GM21515 (cell line): ENCODE results near the gene SPINT2.
"Not testable (repeated sequence)": the region's sequence is repeated elsewhere in the genome, so short reads cannot be mapped to it uniquely, and the experiment has no call there.

Experiments
- ATAC-seq: cut with Tn5 transposase; IDR thresholded peaks from one replicate; pipeline ENCODE4 v1.9.1; 2021; ENCODE audit not compliant: unreplicated experiment

Gene SPINT2, protein sequence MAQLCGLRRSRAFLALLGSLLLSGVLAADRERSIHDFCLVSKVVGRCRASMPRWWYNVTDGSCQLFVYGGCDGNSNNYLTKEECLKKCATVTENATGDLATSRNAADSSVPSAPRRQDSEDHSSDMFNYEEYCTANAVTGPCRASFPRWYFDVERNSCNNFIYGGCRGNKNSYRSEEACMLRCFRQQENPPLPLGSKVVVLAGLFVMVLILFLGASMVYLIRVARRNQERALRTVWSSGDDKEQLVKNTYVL

DNA sequence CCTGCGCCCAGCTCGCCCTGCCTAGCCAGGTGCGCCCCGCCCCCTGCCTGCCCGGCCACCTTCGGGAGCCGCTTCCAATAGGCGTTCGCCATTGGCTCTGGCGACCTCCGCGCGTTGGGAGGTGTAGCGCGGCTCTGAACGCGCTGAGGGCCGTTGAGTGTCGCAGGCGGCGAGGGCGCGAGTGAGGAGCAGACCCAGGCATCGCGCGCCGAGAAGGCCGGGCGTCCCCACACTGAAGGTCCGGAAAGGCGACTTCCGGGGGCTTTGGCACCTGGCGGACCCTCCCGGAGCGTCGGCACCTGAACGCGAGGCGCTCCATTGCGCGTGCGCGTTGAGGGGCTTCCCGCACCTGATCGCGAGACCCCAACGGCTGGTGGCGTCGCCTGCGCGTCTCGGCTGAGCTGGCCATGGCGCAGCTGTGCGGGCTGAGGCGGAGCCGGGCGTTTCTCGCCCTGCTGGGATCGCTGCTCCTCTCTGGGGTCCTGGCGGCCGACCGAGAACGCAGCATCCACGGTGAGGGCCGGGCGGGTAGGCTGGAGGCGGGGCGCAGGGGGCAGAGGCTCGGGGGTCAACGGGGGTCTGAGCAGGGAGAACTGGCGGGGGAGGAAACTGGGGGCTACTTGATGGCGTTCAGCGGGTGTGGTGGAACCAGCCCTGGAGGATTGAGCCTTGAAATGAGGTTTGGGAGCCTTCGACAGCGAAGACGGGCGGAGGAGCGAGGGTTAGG lies at the start of gene SPINT2:
TSS of gene SPINT2 (plus strand) at position 88 of the 727 bp plus-strand sequence. CDS start at position 408, 320 bp downstream.
- ATAC-seq = no peak

DNA sequence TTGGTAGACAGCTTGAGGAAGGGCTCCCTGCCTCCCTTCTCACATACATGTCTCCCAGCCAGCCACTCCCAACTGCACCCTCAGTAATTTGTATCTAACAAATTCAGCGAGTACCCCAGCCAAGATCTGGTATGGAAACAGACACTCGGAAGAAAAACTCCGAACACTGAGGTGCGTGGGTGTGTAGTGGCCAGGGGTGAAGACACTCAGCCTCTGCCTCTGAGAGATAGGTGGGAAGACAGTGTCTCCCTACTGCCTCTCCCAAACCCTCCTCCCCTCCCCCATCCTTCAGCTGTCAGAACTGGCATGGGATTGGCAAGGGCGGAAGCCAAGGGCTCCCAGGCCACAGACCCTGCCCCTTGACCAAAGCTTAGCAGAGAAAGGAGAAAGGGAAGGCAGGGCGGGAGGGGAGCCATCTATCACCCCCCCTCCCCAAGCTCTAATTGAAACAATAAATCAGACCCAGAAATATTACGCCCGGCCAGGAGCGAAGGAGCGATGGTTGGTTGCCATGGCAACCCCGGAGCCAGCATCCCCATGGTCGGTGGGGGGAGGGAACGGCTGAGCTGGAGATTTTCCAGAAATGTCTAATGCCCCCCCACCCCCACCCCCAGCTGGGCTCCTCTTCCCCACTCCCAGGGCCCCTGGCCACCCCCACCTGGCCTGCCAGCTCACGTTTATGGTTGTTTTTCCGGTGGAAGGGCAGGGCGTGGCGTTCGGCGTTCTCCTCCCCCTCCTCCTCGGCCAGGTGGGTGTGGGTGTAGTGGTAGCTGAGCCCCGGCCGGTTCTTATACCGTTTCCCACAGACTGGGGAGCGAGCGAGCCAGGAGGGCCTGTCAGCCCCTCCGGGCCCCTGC lies 47.4 kb upstream of the SPINT2 start:
- ATAC-seq = no peak

DNA sequence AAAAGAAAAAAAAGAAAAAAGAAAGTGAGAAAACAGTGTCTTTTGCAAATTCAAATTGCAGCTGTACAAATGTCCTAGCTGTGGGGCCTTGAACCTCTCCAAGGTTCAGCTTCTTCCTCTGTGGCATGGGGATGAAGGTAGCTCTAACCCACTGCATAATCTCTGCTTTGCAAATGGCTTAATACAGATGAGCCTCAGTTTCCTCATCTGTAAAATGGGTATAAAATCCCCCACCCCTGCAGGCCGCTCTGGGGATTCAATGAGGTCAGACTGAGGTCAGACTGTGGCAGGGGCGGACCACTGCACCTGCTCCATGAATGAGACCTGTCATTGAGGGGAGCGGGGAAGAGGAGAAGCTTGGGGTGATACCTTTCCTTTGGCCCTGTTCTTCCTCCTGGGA lies 46.2 kb upstream of the SPINT2 start:
- no peak for ATAC-seq

DNA sequence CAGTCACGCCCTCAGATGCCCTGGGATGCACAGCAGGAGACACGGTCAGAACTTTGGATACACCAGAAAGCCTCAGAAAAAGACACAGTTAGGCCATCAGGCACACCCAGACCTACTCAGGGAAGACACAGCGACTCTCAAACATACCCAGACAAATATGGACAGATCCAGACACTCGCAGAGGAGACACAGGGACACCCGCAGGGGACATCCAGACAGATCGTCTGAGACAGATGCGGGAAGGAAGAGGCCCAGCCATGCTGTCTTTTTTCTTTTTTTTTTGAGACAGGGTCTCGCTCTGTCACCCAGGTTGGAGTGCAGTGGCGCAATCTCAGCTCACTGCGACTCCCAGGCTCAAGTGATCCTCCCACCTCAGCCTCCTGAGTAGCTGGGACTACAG lies 45.2 kb upstream of the SPINT2 start:
- no peak for ATAC-seq

DNA sequence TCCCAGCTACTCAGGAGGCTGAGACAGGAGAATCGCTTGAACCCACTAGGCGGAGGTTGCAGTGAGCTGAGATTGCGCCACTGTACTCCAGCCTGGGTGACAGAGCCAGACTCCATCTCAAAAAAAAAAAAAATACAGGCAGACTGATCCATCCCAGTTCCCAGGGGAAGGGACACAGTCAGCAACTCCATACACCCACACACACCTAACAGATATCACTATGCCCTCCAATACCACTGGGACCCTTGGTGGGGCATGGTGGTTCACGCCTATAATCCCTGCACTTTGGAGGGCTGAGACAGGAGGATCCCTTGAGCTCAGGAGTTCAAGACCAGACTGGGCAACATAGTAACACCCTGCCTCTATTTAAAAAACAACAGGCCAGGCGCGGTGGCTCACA lies 43.0 kb upstream of the SPINT2 start:
- ATAC-seq = no peak

DNA sequence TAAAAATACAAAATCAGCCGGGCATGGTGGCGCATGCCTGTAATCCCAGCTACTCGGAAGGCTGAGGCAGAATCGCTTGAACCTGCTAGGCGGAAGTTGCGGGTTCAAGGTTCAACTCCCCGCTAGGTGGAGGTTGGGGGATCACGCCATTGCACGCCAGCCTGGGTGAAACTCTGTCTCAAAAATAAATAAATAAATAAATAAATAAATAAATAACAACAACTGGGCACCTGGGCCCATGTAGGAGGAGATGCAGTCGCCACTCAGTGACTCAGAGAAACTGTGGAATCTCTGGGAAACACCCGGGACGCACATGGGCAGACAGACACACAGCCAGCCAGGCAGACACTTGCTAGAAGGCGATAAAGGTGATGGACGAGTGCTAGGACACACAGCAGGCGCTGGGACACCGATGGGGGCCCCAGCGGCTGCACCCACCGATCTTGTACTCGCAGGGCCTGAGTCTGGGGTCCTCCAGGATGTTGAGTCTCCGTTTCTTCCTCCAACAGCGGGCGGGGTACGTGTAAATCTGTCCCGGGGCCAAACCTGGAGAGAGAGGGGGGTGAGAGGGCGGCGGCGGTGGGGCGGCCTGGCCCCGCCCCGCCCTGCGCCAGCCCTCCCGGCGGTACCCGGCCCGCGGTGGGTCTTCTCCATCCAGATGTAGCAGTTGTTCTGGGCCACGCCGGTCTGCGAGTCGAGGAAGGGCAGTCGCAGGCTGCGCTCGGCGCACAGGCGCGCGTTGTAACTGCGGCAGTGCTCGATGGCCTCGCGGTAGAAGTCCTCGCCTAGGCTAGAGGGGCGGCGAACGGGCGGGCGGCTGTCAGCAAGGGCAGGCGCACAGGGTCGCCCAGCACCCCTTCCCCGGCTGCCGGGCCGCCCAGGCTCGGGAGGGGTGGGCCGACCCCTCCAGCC lies 42.2 kb upstream of the SPINT2 start:
- no peak for ATAC-seq

DNA sequence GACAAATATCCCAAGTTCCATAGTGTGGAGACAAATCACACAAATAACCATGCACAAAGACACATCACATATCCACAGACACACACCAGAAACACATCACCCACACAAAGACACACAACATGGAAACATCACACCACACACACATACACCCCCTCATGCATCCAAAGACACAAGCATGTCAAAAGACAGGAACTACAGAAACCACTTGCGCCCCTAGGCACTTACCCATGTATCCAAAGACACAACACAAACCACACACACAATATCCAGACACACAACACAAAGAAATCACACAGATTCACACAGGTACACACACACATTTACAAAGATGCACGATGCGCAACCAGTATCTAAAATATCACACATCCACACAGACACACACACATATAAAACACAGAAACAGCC lies 41.3 kb upstream of the SPINT2 start:
- no peak for ATAC-seq

DNA sequence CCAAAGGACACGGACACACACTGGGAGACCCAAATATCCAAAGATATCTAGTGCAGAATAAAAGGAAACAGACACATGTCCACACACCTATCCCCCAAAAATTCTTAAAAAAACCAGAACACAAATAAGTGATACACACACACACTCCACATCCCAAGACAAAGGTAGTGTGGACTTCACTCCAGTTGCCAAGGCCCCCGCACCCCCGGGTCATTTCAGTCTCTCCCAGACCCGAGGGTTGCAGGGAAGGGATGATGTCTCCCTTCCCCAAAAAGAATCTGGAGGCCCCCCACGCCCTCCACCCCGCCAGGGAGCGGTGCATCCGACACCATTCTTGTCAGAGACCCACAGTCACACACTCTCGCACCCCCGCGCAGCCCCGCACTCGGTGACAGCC lies 40.8 kb upstream of the SPINT2 start:
- no peak for ATAC-seq

DNA sequence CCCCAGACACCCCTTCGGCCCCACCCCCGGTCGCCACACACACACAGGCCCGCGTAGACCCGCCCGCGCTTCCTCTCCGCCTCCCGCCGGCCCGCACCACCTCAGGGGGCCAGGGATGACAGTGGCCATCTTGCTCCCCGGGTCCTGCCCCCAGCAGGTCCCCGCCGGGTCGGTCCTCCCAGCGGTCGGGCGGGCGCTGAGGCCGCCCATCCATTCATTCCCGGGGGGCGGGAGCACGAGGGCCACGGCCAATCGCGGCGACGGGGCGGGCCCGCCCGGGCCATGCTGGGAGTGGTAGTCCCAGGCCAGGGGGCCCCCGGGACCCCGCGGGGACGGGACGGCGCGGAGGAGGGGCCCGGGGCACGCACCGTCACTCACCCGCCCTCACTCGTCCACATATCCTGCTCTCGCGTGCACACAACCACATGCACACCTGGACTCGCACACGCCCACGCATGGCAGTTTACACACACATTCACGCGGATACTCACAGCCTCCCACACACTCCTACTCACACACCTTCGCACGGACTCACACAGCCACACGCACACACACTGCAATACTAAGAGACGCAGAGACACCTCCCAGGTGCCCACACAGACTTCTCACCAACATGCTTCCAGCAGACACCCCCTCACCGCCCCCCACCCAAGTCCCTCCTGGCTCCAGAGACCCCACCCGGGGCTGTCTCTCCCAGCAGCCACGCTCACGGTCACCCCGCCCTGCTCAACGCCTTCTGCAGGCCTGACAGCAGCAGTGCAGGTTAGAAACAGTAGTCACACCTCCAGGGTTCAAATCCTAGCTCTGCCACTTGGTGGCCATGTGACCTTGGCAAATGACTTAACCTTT lies 40.1 kb upstream of the SPINT2 start, which contains the start of gene DPF1:
TSS of gene DPF1 (minus strand) at position 209 of the 849 bp plus-strand sequence. CDS start at position 129, 80 bp downstream.
- no peak for ATAC-seq

DNA sequence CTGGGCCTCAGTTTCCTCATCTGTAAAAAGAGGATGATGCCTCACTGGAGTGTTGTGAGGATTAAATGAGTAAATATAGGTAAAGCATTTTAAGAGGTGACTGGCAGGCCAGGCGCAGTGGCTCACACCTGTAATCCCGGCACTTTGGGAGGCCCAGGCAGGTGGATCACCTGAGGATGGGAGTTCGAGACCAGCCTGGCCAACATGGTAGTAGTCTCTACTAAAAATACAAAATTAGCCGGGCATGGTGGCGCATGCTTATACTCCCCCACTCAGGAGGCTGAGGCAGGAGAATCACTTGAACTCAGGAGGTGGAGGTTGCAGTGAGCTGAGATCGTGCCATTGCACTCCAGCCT lies 39.5 kb upstream of the SPINT2 start:
- ATAC-seq = not testable (repeated sequence)

DNA sequence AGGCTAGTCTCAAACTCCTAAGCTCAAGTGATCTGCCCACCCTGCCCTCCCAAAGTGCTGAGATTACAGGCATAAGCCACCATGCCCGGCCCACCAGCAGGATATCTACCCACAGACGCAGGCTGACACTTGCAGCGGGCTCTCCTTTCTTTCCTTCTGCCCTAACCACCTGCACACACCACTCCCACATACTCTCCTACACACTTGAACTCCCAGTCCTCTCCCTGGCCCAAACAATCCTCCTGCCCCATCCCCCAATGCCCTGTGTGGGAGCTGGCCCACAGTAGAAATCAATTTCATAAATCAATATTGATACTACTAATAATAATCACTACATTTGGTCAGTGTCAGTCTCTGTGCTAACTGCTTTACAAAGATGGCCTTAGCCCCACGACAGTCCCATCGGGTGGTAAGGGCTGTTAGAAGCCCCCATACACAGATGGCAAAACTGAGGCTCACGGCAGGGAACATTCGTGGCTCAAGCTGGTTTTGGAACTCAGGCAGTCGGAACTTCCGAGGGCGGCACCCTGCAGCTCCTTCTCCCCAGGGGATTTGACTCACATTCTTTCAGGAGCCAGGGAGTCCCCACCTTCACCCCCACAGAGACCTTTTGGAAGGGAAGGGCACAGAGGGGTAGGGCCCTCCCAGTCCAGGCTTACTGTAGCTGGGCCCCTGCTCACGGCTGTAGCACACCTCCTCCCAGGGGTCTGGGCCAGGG lies 36.9 kb upstream of the SPINT2 start:
- no peak for ATAC-seq

DNA sequence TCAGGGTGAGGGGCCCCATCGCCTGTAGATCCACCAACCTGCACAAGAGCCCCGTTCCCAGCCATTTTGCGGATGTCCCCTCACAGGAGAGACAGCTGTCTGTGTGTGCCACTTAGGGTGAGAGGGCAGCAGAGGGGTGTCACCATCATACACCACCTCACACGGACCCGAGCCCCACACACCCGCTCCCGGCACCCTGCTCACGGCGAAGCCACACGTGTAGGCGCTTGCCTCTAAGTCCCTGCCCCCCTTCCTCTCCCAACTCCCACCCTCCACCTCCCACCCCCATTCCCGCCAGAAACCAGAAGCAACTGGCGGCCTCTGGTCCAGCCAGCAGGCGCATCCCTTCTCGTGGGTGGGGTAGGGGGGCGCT lies 36.4 kb upstream of the SPINT2 start:
- ATAC-seq = no peak

DNA sequence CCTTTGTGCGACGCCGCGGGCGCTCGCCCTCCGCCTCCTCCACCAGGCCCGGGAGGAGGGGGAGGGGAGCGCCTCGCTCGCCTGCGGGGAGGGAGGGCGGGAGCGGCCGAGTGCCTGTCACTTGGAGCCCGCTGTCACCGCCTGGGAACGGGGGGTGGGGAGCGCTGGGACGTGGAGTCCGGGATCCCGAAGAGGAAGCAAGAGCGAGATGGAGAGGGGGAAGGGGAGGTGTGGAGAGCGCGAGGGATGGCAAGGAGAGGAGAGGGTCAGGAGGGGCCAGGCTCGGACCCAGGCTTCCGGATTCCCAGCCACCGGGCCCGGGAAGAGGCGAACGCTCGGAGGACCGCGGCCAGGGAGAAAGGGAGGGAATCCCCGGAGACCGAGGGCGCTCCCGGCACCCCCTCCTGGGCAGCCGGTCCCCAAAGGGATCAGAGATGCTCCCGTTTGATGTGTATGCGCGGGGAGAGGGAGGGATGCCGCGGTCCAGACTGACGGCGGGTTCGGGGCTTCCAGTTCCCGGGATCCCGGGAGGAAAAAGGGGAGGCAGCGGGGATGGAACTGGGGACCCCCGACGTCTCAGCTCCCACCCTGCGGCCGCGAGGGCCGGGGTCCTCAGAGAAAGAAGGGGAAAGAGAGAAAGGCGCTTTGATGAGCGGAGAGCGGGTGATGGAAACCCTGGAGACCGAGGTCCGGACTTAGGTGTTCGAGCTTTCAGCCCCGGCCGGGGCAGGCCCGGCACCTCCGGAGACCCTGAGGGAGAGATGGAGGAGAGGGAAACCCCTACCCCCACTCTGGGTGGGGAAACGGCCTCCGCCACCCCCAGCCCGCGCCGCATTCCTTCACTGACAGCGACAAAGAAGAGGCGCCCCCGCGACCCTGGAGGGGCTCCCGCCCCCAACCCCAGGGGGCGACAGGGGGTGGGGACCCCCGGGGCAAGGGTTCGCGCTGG lies 35.6 kb upstream of the SPINT2 start:
- no peak for ATAC-seq

DNA sequence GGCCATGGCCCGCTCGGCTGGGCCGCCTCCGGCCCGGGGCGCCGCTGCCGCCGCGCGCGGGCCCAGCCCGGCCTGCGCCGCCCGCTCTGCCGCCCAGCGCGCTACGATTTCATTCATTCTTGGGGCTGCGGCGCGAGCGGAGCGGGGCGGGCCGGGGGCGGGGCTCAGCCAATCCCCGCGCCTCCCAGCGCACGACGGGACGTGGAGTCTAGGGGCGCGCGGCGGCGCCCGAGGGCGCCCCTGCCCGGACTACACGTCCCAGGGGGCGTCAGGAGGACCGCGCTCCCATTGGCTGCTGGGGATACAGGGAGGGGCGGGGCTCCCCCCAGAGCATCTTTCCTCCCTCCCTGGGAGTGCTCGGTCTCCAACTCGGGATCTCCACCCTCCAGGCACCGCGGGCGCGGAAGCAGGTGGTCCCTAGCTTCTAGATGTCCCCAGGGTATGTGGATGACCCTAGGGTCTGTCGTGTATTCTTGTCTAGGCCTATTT lies 34.7 kb upstream of the SPINT2 start:
- ATAC-seq = no peak

DNA sequence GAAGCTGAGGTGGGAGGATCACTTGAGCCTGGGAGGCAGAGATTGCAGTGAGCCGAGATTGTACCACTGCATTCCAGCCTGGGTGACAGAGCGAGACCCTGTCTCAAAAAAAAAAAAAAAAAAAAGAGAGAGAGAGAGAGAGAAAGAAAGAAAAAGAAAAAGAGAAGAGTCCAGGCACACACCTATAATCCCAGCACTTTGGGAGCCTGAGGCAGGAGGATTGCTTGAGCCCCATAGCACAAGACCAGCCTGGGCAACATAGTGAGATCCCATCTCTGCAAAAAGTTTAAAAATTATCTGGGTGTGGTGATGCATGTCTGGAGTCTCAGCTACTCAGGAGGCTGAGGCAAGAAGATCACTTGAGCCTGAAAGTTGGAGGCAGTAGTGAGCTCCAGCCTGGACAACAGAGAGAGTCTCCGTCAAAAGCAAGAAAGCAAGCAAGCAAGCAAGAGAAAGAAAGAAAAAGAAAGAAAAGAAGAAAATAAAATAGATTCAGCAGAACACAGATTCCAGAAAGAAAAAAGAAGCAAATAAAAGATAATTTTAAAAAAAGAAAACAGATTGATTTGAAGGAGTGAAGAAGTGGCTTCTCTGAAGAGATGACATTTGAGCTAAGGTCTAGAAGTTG lies 33.8 kb upstream of the SPINT2 start:
- ATAC-seq = not testable (repeated sequence)

DNA sequence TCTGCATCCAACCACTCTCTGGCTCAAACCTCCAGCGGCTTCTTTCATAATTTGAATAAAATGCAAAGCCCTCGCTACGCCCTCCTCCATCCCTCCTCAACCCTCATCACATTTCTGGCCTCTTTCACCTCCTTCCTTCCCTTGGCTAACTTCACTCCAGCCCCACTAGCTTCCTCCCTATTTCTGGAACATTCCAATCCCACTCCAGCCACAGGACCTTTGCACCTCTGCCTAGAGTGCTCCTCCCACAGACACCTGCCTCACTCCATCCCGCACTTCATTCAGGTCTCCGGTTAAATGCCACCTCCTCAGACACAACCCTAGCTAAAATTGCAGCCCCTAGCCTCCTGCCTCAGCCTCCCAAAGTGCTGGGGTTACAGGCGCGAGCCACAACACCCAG lies 32.5 kb upstream of the SPINT2 start:
- ATAC-seq = no peak

DNA sequence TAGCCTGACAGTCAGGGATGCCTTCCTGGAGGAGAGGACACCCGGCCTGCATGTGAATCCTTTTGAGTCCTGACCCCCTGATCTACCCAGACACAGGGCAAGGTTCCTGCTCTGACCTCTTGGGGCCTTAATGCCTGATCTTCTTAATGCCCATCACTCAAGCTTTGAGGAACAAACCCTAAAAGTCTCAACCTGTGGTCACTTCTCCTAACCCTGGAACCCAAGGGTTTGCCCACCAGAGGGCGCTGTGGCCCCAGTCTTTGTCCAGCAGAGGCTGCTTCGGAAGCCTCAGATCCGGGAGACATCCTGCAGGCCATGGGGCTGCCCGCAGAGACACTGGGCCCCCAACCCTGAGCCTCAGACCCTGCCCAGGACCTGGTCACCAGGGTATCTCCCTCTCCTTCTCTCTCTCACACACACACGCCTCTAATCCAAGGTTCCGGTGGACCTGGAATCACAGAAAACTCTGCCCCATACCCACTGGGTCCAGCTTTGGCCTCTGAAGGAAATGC lies 30.6 kb upstream of the SPINT2 start:
- no peak for ATAC-seq
